Psoas muscle (tissue), 8 donors: ENCODE data around the gene THBD. TPM values are rescaled to one million over a fixed set of nuclear protein-coding genes. Genes with fewer than 3 reads are reported as not detected.

ENCODE experiments used
- ATAC-seq, 4 donors: fragments of 200-7000 bp; cut with Tn5 transposase; one replicate each; pipeline ENCODE4 v1.9.1; 2020; ENCODE audit warnings: moderate library complexity in 3 of 4, mild to moderate bottlenecking in 2 of 4
- DNase-seq, 2 donors: peaks; one replicate each; pipeline ENCODE4 v3.0.0-alpha.2; 2020
- H3K27ac ChIP-seq: fragments of 200-600 bp; one replicate; pipeline ENCODE4 v1.8.0; 2022
- H3K27me3 ChIP-seq, 3 donors: fragments of 200-600 bp in 1 of 3; one replicate each; pipeline versions ENCODE4 v1.6.1 to v1.8.0; 2013 to 2022; ENCODE audit warnings: low read length in 2 of 3, mild to moderate bottlenecking in 2 of 3, moderate library complexity in 1 of 3; ENCODE audit not compliant: insufficient read depth in 3 of 3
- H3K36me3 ChIP-seq, 2 donors: fragments of 200-600 bp in 1 of 2; one replicate each; pipeline versions ENCODE4 v1.6.1 to v1.8.0; 2013 to 2022; ENCODE audit warnings: low read depth in 1 of 2, mild to moderate bottlenecking in 1 of 2, moderate library complexity in 1 of 2; ENCODE audit not compliant: insufficient read depth in 1 of 2
- H3K4me1 ChIP-seq: fragments of 200-600 bp; one replicate; pipeline ENCODE4 v1.8.0; 2022
- H3K4me3 ChIP-seq: fragments of 200-600 bp; one replicate; pipeline ENCODE4 v1.8.0; 2022; ENCODE audit warnings: mild to moderate bottlenecking
- H3K9me3 ChIP-seq: fragments of 200-600 bp; one replicate; pipeline ENCODE4 v1.8.0; 2022
- CTCF ChIP-seq: fragments of 200-600 bp; IDR thresholded peaks from one replicate; pipeline ENCODE4 v1.8.0; 2022; ENCODE audit warnings: antibody characterized with exemption
- WGBS, 3 donors: extraction: QIAGEN DNeasy Blood & Tissue Kit; methylation state at CpG; one replicate each; pipeline versions ENCODE4 v1.1.6 to v1.1.7; 2013; 5-methylcytosine and 5-hydroxymethylcytosine counted together
- intact Hi-C, 2 donors: fragments of 100-400 bp; cut with DNase I; formaldehyde crosslinking; loops; one replicate each; pipeline versions ENCODE4 v1.11.0 to v1.14.2; 2022
- polyA plus RNA-seq, 3 donors: library from polyadenylated mRNA; stranded (reverse); fragments of 200-250 nt; gene quantifications; one replicate each; pipeline ENCODE4 v1.2.3, GENCODE V29; 2013
- total RNA-seq, 4 donors: library from RNA; stranded (reverse); fragmentation: NEBNext Ultra II Directional in 2 of 4; extraction: Animal tissue kit (Norgen Biotek cat#: 25700) in 2 of 4; gene quantifications; one replicate each; pipeline versions ENCODE4 v1.2.1 to v1.2.4, GENCODE V29; 2021 to 2023
- donor health status: healthy with polysubstance abuse.
- donor health status: DM: no; HTN: no; CAD: no; lungs with moderate emphysema.
- donor health status: Bipolar disorder and iron deficiency.
- donor health status: healthy.
- donor health status: DM: yes; HTN: yes; CAD: no.
- donor health status: DM: no; HTN: no; CAD: no.
- donor health status: DM: no; HTN: no; CAD: no.
- donor health status: DM: yes; HTN: yes; CAD: no.

THBD gene
- total and polyA plus RNA-seq, 7 donors = 6.5 to 604 (median 50.0) TPM

GRCh38 chr20:23086931-23087411 is 37.5 kb upstream of the THBD start:
- WGBS, 3 donors = 55 to 74% (median 65%) methylated on average over 14 of the region's 14 CpGs

GRCh38 chr20:23086056-23086566 is 36.6 kb upstream of the THBD start, which contains the start of gene CD93:
TSS of gene CD93 (minus strand) at chr20:23086324. CDS start at chr20:23086192, 132 bp downstream.
- ATAC-seq (peak; percentile 21 to 56 (median 37)), DNase-seq (no peak)
- Histone ChIP-seq H3K36me3 (no peaks in the 10 kb centered on the region), H3K27ac (peak within 1 kb of the TSS; percentile 82), H3K27me3 (no peaks in the 10 kb centered on the region), H3K4me3 (peak within 1 kb of the TSS; percentile 67), H3K9me3 (no peaks in the 10 kb centered on the region), H3K4me1 (no peaks in the 10 kb centered on the region)
- TF ChIP-seq CTCF = no peak
- intact Hi-C loops = loop anchor here in 1 of 2 donors (5.0 kb wide), 1 partner anchor 34 kb away; no protein-coding TSS in a partner anchor
- 60 to 68% (median 65%) methylated on average over 28 of the region's 28 CpGs for WGBS, 3 donors

More at GRCh38 chr20:23086931-23087411, 37.5 kb upstream of the THBD start:
- H3K9me3 ChIP-seq = no peaks in the 10 kb centered on the region
- H3K4me3 ChIP-seq = peak overlapping the region; percentile 67
- H3K4me1 ChIP-seq = peaks cover 2% of the 10 kb centered on the region
- peak; percentile 49 to 72 for DNase-seq
- intact Hi-C loops = loop anchor here in 1 of 2 donors (5.0 kb wide), 1 partner anchor 35 kb away; no protein-coding TSS in a partner anchor
- TF ChIP-seq CTCF = no peak
- peak overlapping the region; percentile 82 for H3K27ac ChIP-seq
- H3K36me3 ChIP-seq = no peaks in the 10 kb centered on the region
- peak in 1 of 4 donors; percentile 15 for ATAC-seq
- no peaks in the 10 kb centered on the region for H3K27me3 ChIP-seq

- 68 to 82% (median 82%) methylated on average over 21 to 23 of the region's 23 CpGs for WGBS, 3 donors
- ATAC-seq = peak in 2 of 4 donors; percentile 7 to 13
- no peaks in the 10 kb centered on the region for H3K36me3 ChIP-seq
These were observed 36.1 kb upstream of the THBD start for GRCh38 chr20:23085436-23086055.

GRCh38 chr20:23084845-23085365 is 35.4 kb upstream of the THBD start:
- H3K4me1 ChIP-seq = no peaks in the 10 kb centered on the region
- WGBS, 3 donors = 64 to 68% (median 67%) methylated on average over 24 of the region's 24 CpGs
- intact Hi-C loops = loop anchor here in 1 of 2 donors (5.0 kb wide), 1 partner anchor 33 kb away; no protein-coding TSS in a partner anchor
- TF ChIP-seq CTCF = no peak
- peak overlapping the region; percentile 67 for H3K4me3 ChIP-seq
- no peaks in the 10 kb centered on the region for H3K27me3 ChIP-seq
- ATAC-seq = peak in 3 of 4 donors; percentile 18 to 21 (median 20)
- DNase-seq = no peak
- peak overlapping the region; percentile 82 for H3K27ac ChIP-seq
- H3K9me3 ChIP-seq = no peaks in the 10 kb centered on the region
- H3K36me3 ChIP-seq = no peaks in the 10 kb centered on the region

More at GRCh38 chr20:23085436-23086055, 36.1 kb upstream of the THBD start:
- Histone ChIP-seq H3K9me3 (no peaks in the 10 kb centered on the region), H3K27me3 (no peaks in the 10 kb centered on the region), H3K4me3 (peak overlapping the region; percentile 67), H3K27ac (peak overlapping the region; percentile 82), H3K4me1 (no peaks in the 10 kb centered on the region)
- TF ChIP-seq CTCF = no peak
- DNase-seq = no peak
- intact Hi-C loops = loop anchor here in 1 of 2 donors (5.0 kb wide), 1 partner anchor 33 kb away; no protein-coding TSS in a partner anchor
